Measurements from ENCODE around the gene PRKCZ.

Gene PRKCZ

DNA sequence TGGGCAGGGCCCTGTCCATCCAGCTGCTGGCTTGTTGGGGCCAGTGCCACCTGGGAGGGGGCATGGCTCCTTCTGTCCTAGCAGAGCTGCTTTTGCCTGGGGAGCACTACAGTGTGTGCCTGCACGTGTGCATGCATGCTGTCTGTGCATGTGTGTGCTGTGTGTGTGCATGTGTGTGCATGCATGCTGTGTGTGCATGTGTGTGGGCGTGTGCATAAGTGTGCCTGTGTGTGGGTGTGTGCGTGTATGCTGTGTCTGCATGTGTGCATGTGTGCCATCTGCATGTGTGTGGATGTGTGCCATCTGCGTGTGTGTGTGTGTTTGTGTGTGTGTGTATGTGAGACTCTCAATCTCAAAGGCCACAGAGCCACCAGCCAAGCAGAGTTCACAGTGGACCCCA lies 8.3 kb upstream of the PRKCZ start:
- Histone ChIP-seq H3K27me3 (ENCODE audit: control insufficient read depth in 1 of 2, insufficient read depth in 2 of 2, low read length in 2 of 2) (peaks cover 0 to 22% of the 10 kb centered on the region in 2 donors), H3K4me1 (ENCODE audit: insufficient read depth, low read length) (peaks cover 6% of the 10 kb centered on the region), H3K9ac (ENCODE audit: low read length) (no peak overlapping the region), H3K4me3 (ENCODE audit: low read depth in 1 of 2, low read length in 2 of 2) (no peak overlapping the region), H3K27ac (ENCODE audit: low read depth, low read length) (no peak overlapping the region), H3K9me3 (ENCODE audit: low read length) (peaks cover 3% of the 10 kb centered on the region), H3K36me3 (ENCODE audit: insufficient read depth, low read length) (no peaks in the 10 kb centered on the region)

DNA sequence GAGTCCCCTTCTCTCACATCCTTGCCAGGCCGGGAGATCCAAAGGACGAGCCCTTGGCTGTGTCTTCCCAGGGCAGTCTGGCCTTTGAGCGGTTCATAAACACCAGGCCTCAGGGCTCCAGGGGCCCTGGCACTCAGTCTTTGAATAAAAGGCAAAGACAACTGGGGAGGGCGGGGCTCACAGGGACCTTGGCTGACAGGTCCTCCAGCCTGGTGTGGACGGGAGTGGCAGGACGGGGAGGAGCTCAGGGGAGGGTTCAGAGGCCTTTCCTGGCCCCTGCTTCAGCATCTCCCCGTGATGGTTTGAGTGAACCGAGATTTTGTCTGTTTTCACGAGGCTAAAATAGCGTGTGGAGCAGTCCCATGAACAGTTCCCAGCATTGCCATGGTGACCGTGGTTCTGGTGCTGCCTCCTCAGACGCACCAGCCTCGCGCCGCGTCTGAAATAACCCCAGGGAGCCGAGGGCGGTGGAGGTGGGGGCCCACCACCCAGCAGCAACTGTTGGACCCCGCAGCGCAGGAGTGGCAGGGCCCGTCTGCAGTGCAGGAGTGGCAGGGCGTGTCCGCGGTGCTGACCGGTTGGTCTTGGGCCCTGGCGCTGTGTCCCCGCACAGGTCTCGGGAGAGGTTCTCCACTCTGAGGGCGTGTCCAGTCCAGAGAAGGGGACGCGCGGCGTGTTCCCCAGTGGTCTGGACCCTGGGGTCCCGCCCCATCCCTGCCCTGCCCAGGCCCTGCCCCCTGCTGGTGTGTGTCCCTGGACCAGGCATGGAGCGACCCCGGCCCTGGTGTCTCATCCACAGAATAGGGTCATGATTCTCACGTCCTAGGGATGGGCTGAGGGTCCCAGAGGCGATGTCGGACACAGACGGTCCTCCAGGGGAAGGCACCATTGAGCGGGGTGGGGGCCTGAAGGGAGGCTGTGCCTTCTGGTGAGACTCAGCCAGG lies 7.1 kb upstream of the PRKCZ start:
- Histone ChIP-seq H3K27ac (ENCODE audit: low read depth, low read length) (no peak overlapping the region), H3K9me3 (ENCODE audit: low read length) (peaks cover 2% of the 10 kb centered on the region), H3K36me3 (ENCODE audit: insufficient read depth, low read length) (no peaks in the 10 kb centered on the region), H3K4me1 (ENCODE audit: insufficient read depth, low read length) (peaks cover 6% of the 10 kb centered on the region), H3K27me3 (ENCODE audit: control insufficient read depth in 1 of 2, insufficient read depth in 2 of 2, low read length in 2 of 2) (peaks cover 0 to 33% of the 10 kb centered on the region in 2 donors), H3K4me3 (ENCODE audit: low read depth in 1 of 2, low read length in 2 of 2) (no peak overlapping the region), H3K9ac (ENCODE audit: low read length) (no peak overlapping the region)

DNA sequence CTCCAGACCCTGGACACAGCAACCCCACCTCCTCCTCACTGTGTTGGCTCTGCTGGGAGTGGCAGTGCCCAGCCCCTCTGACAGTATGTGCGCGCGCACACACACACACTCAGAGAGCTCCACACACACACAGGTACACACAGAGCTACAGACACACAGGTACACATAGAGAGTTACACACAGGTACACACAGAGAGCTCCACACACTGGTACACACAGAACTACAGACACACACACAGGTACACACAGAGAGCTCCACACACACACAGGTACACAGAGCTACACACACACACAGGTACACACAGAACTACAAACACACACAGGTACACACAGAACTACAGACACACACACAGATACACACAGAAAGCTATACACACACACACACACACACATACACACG lies 6.3 kb upstream of the PRKCZ start:
- no peak overlapping the region for H3K27ac ChIP-seq (ENCODE audit: low read depth, low read length)
- H3K9ac ChIP-seq (ENCODE audit: low read length) = no peak overlapping the region

DNA sequence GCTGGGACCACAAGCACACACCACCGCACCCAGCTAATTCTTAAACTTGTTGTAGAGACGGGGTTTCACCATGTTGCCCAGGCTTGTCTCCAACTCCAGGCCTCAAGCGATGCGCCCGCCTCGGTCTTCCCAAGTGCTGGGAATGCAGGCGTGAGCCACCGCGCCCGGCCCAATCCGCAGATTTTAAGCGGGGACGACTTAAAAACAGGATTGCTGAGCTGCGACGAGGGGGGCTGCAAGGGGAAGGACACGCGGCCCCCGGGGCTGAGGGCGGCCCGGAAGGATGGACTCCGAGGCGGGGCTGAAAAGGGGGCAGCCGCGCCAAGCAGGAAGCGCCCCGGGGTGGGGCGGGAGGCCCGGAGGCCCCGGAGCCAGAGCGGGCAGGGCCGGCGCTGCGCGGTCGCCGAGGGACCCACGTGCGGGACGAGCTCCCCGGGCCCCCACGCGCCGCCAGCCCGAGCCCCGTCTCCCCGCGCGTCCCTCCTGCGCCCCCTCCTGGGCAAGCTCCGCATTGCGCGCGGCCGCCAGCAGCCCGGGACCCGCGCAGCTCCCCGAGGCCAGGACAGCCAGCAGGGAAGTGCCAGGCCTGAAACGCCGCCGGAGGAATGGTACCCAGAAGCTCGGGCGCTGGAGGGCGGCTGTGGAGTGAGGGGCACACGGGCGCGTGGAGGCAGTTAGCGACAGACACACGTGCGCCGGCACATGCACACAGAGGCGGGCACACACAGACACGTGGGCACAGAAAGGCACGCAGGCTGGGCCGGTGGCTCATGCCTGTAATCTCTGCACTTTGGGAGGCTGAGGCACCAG lies 5.5 kb upstream of the PRKCZ start:
- Histone ChIP-seq H3K4me1 (ENCODE audit: insufficient read depth, low read length) (peaks cover 6% of the 10 kb centered on the region), H3K27me3 (ENCODE audit: control insufficient read depth in 1 of 2, insufficient read depth in 2 of 2, low read length in 2 of 2) (peaks cover 6 to 46% of the 10 kb centered on the region in 2 donors), H3K9ac (ENCODE audit: low read length) (no peak overlapping the region)

More for the DNA sequence above, 6.3 kb upstream of the PRKCZ start:
- H3K4me1 ChIP-seq (ENCODE audit: insufficient read depth, low read length) = peaks cover 6% of the 10 kb centered on the region
- H3K36me3 ChIP-seq (ENCODE audit: insufficient read depth, low read length) = no peaks in the 10 kb centered on the region
- H3K4me3 ChIP-seq (ENCODE audit: low read depth in 1 of 2, low read length in 2 of 2) = no peak overlapping the region
- no peaks in the 10 kb centered on the region for H3K9me3 ChIP-seq (ENCODE audit: low read length)
- H3K27me3 ChIP-seq (ENCODE audit: control insufficient read depth in 1 of 2, insufficient read depth in 2 of 2, low read length in 2 of 2) = peaks cover 0 to 38% of the 10 kb centered on the region in 2 donors

DNA sequence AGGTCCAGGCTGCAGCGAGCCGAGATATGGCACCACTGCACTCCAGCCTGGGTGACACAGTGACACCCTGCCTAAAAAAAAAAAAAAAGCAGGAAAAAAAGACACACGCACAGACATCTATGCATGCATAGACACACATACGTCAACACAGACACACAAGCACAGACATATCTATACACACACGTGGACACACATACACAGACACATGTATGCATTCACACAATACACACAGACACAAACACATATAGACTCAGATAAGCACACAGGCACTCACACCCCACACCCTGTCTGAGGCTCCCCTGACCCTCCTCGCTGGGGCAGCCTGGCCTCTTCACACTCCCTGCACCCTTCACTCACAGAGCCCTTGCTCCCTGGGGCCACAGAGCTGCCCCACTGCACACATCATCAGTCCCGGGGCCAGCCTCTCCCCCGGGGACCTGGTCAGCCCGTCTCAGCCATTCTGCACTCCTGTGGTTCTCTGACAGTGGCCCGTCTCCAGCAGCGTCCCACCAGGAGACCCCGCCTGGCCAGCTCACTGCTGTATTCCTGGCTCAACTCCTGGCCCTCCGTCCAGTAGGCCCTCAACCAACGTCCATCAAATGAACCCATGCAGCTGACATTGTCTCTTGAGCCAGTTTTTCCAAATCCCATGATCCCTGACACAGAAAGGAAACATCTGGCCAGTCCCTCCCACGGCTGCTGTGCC lies 4.6 kb upstream of the PRKCZ start:
- Histone ChIP-seq H3K4me3 (ENCODE audit: low read depth in 1 of 2, low read length in 2 of 2) (no peak overlapping the region), H3K27ac (ENCODE audit: low read depth, low read length) (no peak overlapping the region), H3K27me3 (ENCODE audit: control insufficient read depth in 1 of 2, insufficient read depth in 2 of 2, low read length in 2 of 2) (peaks cover 6 to 54% of the 10 kb centered on the region in 2 donors), H3K4me1 (ENCODE audit: insufficient read depth, low read length) (peaks cover 6% of the 10 kb centered on the region), H3K36me3 (ENCODE audit: insufficient read depth, low read length) (no peaks in the 10 kb centered on the region), H3K9ac (ENCODE audit: low read length) (no peak overlapping the region), H3K9me3 (ENCODE audit: low read length) (no peaks in the 10 kb centered on the region)

More for the DNA sequence above, 5.5 kb upstream of the PRKCZ start:
- Histone ChIP-seq H3K4me3 (ENCODE audit: low read depth in 1 of 2, low read length in 2 of 2) (peak overlapping the region in 1 of 2 donors; percentile 50), H3K36me3 (ENCODE audit: insufficient read depth, low read length) (no peaks in the 10 kb centered on the region), H3K27ac (ENCODE audit: low read depth, low read length) (no peak overlapping the region), H3K9me3 (ENCODE audit: low read length) (no peaks in the 10 kb centered on the region)

DNA sequence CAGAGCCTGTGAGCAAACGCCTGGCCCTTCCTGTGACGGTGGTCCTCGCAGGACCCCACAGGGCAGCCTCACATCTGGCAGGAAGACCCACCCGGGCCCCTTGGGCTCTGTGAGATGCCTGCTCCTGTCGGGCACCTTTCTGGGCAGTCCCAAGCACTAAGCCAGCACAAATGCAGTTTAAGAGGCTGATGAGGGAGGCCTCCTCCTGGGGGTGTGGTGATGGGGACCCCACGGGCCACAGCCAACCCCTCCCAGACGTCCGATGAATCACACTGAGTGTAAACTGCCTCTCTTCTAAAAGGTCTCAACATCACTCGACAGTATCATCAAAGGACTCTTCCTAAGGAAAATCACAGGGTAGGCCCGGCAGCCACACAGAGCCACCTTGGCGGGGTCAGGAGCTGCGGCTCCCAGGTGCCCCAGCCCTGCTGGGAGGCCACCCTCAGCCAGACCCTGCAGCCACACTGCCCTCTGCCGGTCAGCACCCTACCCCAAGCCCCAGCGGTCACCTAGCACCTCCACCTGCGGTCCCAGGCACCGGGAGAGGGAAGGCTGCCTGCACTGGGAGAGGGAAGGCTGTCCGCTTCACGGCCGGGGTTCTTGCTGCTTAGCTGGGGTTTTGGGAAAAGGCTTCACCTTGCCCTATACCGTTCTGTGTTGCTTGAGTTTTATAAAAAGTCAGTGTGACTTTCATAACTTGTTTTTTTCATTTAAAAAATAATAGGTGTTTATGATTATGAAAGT lies 3.9 kb upstream of the PRKCZ start:
- Histone ChIP-seq H3K4me3 (ENCODE audit: low read depth in 1 of 2, low read length in 2 of 2) (no peak overlapping the region), H3K27ac (ENCODE audit: low read depth, low read length) (no peak overlapping the region)

DNA sequence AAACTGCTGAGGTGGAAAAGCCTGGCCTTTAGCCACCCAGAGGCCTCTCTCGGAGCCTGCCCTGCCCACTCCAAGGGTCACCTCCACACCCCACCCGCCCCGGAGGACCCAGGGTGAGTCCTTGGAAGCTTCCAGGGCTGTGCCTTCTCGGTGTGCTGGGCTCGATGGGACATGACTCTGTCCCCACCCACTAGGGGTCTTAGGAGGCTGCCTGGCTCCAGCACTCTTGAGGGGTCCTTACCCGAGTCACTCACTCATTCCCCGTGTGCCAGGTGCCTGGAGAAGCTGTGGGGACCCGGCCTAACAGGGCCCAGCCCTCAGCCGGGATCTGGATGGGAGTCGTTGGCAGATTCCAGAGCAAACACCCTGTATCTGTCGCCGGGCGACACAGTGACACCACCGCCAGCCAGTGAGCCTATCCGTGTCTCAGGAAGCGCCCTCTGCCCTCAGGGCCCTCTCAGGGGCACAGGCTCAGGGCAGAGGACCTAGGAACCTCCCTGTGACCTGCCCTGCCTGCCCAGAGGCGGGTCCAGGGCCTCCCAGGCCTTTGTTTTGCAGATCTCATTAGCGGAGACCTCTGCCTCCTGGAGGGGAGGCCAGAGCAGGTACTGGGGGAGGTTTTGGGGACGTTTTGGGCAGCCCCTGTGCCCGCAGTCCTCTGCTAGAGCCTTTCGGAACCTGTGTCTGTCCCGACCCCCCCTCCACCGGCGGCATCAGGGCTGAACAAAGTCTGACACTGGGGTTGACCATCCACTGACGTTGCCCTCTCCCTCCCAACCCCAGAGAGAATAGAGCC lies 3.1 kb upstream of the PRKCZ start:
- H3K9ac ChIP-seq (ENCODE audit: low read length) = no peak overlapping the region
- peaks cover 6% of the 10 kb centered on the region for H3K4me1 ChIP-seq (ENCODE audit: insufficient read depth, low read length)
- H3K9me3 ChIP-seq (ENCODE audit: low read length) = no peaks in the 10 kb centered on the region
- H3K27ac ChIP-seq (ENCODE audit: low read depth, low read length) = no peak overlapping the region
- no peaks in the 10 kb centered on the region for H3K36me3 ChIP-seq (ENCODE audit: insufficient read depth, low read length)
- H3K4me3 ChIP-seq (ENCODE audit: low read depth in 1 of 2, low read length in 2 of 2) = no peak overlapping the region
- H3K27me3 ChIP-seq (ENCODE audit: control insufficient read depth in 1 of 2, insufficient read depth in 2 of 2, low read length in 2 of 2) = peaks cover 6 to 67% of the 10 kb centered on the region in 2 donors

More for the DNA sequence above, 3.9 kb upstream of the PRKCZ start:
- Histone ChIP-seq H3K9ac (ENCODE audit: low read length) (no peak overlapping the region), H3K4me1 (ENCODE audit: insufficient read depth, low read length) (peaks cover 6% of the 10 kb centered on the region), H3K36me3 (ENCODE audit: insufficient read depth, low read length) (no peaks in the 10 kb centered on the region), H3K27me3 (ENCODE audit: control insufficient read depth in 1 of 2, insufficient read depth in 2 of 2, low read length in 2 of 2) (peaks cover 6 to 60% of the 10 kb centered on the region in 2 donors), H3K9me3 (ENCODE audit: low read length) (no peaks in the 10 kb centered on the region)

DNA sequence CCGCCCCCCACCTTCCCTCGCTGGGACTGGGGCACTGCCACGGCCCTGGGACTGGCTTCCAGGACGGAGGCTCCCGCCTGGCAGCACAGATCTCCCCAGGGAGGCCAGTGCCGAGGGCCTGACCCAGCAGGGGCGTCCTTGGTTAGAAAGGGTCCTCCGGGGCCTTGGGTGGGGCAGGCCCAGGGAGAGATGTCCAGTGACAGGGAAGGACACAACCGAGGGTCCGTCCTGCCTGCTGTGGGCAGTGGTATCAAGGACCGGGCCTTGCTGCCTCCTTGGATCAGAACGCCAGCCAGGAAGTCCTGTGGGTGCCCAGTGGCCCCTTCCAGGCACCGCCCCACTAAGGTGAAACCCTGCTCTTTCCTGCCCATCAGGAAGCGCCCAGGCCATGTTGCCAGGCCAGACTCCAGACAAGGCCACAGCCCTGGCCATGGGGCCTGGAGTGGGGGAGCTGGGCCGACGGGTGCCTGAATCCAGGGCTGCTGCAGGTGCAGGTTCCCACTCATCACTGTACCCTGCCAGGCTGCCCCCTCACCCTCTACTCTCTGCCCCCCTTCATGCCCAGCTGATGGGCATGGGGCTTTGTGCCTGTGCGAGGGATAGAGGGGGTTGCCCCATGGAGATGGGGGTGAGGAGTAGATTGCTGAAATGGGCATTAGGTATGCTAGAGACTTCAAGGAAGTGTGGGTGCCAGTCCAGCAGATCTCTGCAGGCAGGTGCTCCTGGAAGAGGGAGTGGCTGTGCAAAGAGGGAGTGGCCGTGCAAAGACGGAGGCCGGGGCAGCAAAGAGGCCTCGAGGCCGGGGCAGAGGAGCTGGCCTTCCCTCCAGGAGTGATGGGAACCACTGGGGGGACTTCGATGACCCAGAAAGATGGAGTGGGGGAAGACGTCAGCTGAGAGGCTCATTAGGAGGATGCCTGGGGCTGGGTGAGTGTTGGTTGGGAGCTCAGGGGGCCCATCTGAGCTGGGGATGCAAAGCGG lies 2.2 kb upstream of the PRKCZ start:
- Histone ChIP-seq H3K9ac (ENCODE audit: low read length) (no peak overlapping the region), H3K36me3 (ENCODE audit: insufficient read depth, low read length) (no peaks in the 10 kb centered on the region), H3K4me1 (ENCODE audit: insufficient read depth, low read length) (peaks cover 6% of the 10 kb centered on the region), H3K27ac (ENCODE audit: low read depth, low read length) (no peak overlapping the region), H3K9me3 (ENCODE audit: low read length) (no peaks in the 10 kb centered on the region), H3K27me3 (ENCODE audit: control insufficient read depth in 1 of 2, insufficient read depth in 2 of 2, low read length in 2 of 2) (peaks cover 6 to 71% of the 10 kb centered on the region in 2 donors), H3K4me3 (ENCODE audit: low read depth in 1 of 2, low read length in 2 of 2) (no peak overlapping the region)

DNA sequence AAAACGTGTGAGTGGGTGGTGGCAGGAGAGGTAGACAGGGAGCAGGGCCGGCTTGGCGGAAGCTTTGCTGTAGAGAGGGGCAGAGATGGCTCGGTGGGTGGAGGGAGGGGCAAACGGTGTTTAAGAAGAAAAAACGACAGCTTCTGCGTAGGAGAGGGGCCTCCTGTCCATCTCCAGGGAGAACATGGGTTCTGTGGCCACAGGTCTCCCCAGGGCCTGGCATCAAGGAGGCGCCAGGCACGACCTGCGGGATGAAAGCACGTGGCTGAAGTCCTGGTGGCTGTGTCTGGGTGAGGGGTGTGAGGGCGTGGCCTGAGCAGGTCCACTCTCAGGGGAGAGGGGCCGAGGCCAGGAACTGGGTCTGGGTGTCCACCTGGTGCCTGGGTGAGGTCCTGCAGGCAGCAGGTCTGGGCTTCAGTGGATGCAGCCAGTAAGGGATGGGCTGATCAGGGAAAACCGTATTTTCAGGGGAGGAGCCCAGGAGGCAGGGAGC lies 940 bp upstream of the PRKCZ start:
- peak overlapping the region in 1 of 2 donors; percentile 27 for H3K4me3 ChIP-seq (ENCODE audit: low read depth in 1 of 2, low read length in 2 of 2)
- no peaks in the 10 kb centered on the region for H3K9me3 ChIP-seq (ENCODE audit: low read length)
- no peaks in the 10 kb centered on the region for H3K36me3 ChIP-seq (ENCODE audit: insufficient read depth, low read length)
- H3K9ac ChIP-seq (ENCODE audit: low read length) = no peak overlapping the region
- no peak overlapping the region for H3K27ac ChIP-seq (ENCODE audit: low read depth, low read length)
- peaks cover 6 to 71% of the 10 kb centered on the region in 2 donors for H3K27me3 ChIP-seq (ENCODE audit: control insufficient read depth in 1 of 2, insufficient read depth in 2 of 2, low read length in 2 of 2)
- H3K4me1 ChIP-seq (ENCODE audit: insufficient read depth, low read length) = peaks cover 6% of the 10 kb centered on the region
